Smooth muscle cell (in vitro differentiated cells): Measurements from ENCODE around the gene RPS6KC1. TPM values are rescaled to one million over a fixed set of nuclear protein-coding genes. Genes with fewer than 3 reads are reported as not detected.

Experiments
- DNase-seq: peaks from one replicate; lab custom pipeline; 2025; ENCODE audit not compliant: unreplicated experiment; lab: John Stamatoyannopoulos, UW
- H2AFZ ChIP-seq: fragments of 200-600 bp; sonication (generic); 2 replicates; pipeline ENCODE4 v1.6.0; 2016; ENCODE audit warnings: antibody characterized with exemption, low read depth, mild to moderate bottlenecking
- H3F3A ChIP-seq: fragments of 200-600 bp; sonication (generic); 2 replicates; pipeline ENCODE4 v1.6.0; 2017; ENCODE audit warnings: antibody characterized with exemption, low read depth
- H3K27ac ChIP-seq: fragments of 200-600 bp; sonication (generic); 2 replicates; pipeline ENCODE4 v1.5.1; 2016; ENCODE audit warnings: low read depth, mild to moderate bottlenecking
- H3K27me3 ChIP-seq: fragments of 200-600 bp; sonication (generic); 2 replicates; pipeline ENCODE4 v1.6.1; 2016; ENCODE audit warnings: low read depth, mild to moderate bottlenecking
- H3K36me3 ChIP-seq: fragments of 200-600 bp; sonication (generic); 2 replicates; pipeline ENCODE4 v1.5.1; 2016; ENCODE audit warnings: low read depth
- H3K4me1 ChIP-seq: fragments of 200-600 bp; sonication (generic); 2 replicates; pipeline ENCODE4 v1.5.1; 2016; ENCODE audit warnings: low read depth
- H3K4me2 ChIP-seq: fragments of 200-600 bp; sonication (generic); 2 replicates; pipeline ENCODE4 v1.6.0; 2016; ENCODE audit warnings: mild to moderate bottlenecking
- H3K4me3 ChIP-seq: fragments of 200-600 bp; sonication (generic); 2 replicates; pipeline ENCODE4 v1.5.1; 2016; ENCODE audit warnings: mild to moderate bottlenecking
- H3K79me2 ChIP-seq: fragments of 200-600 bp; sonication (generic); 2 replicates; pipeline ENCODE4 v1.6.0; 2016; ENCODE audit warnings: low read depth, mild to moderate bottlenecking
- H3K9ac ChIP-seq: fragments of 200-600 bp; sonication (generic); 2 replicates; pipeline ENCODE4 v1.6.0; 2016; ENCODE audit warnings: low read depth
- H3K9me3 ChIP-seq: fragments of 200-600 bp; sonication (generic); replicated peaks from 2 replicates; pipeline ENCODE4 v1.5.1; 2016; ENCODE audit warnings: low read depth
- H4K20me1 ChIP-seq: fragments of 200-600 bp; sonication (generic); 2 replicates; pipeline ENCODE4 v1.6.0; 2016; ENCODE audit warnings: low read depth
- WGBS: methylation state at CpG from one replicate; pipeline ENCODE4 v1.1.7; 2016; ENCODE audit warnings: low lambda C conversion rate; 5-methylcytosine and 5-hydroxymethylcytosine counted together
- polyA plus RNA-seq: library from polyadenylated mRNA; unstranded; fragments of >200 nt; fragmentation: Nextera tagmentation; extraction: Ambion mirVana; gene quantifications from 2 replicates; pipeline ENCODE4 v1.2.1, GENCODE V29; 2016
- total RNA-seq: library from RNA; depleted of rRNA; stranded (reverse); fragments of >200 nt; gene quantifications from 2 replicates; pipeline ENCODE4 v1.2.3, GENCODE V29; 2014
- TF ChIP-seq, protein P1 (sequence below): fragments of 200-600 bp; sonication (generic); IDR thresholded peaks from 2 replicates; pipeline ENCODE4 v1.5.1; 2017; ENCODE audit warnings: borderline replicate concordance, mild to moderate bottlenecking, antibody characterized with exemption; ENCODE audit not compliant: insufficient read depth, poor library complexity, severe bottlenecking

The RPS6KC1 gene, protein sequence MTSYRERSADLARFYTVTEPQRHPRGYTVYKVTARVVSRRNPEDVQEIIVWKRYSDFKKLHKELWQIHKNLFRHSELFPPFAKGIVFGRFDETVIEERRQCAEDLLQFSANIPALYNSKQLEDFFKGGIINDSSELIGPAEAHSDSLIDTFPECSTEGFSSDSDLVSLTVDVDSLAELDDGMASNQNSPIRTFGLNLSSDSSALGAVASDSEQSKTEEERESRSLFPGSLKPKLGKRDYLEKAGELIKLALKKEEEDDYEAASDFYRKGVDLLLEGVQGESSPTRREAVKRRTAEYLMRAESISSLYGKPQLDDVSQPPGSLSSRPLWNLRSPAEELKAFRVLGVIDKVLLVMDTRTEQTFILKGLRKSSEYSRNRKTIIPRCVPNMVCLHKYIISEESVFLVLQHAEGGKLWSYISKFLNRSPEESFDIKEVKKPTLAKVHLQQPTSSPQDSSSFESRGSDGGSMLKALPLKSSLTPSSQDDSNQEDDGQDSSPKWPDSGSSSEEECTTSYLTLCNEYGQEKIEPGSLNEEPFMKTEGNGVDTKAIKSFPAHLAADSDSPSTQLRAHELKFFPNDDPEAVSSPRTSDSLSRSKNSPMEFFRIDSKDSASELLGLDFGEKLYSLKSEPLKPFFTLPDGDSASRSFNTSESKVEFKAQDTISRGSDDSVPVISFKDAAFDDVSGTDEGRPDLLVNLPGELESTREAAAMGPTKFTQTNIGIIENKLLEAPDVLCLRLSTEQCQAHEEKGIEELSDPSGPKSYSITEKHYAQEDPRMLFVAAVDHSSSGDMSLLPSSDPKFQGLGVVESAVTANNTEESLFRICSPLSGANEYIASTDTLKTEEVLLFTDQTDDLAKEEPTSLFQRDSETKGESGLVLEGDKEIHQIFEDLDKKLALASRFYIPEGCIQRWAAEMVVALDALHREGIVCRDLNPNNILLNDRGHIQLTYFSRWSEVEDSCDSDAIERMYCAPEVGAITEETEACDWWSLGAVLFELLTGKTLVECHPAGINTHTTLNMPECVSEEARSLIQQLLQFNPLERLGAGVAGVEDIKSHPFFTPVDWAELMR
- total RNA-seq (30.8 and 35.9 TPM in 2 replicates), polyA plus RNA-seq (17.6 and 18.7 TPM in 2 replicates)

DNA sequence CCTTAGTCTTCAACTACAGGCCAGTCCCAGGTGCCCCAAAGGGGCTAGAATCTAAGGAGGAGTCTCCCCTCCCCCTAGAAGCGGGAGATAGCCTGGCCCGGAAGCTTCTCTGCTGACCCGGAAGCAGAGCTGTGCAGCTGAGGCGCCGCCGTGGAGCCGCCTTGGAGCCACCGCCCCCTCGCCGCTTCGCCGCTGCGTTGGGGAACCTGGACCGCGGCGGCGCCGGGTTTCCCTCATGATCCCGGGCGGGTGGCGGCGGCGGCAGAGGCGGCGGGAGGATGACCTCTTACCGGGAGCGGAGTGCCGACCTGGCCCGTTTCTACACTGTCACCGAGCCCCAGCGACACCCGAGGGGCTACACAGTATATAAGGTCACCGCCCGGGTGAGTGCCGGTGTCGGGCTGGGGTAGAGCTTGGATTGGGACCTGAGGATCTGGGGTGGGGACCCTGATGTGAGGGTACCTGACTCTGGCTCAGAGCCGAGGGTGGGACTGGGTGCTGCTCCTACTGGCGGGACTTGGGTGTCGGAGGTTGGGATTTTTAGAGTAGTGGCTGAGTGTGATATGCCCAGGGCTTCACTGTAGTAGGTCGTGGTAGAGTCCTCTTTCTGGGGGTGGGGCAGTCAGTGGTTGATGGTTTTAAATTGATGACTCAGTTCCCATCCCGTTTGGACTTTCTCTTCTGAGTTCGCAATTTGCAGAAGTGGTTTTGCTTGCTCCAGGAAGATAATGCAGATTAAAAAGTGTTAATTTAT lies at the start of gene RPS6KC1:
TSS of gene RPS6KC1 (plus strand) at position 115 of the 754 bp plus-strand sequence. CDS start at position 279, 164 bp downstream.
- TF ChIP-seq, protein P1, sequence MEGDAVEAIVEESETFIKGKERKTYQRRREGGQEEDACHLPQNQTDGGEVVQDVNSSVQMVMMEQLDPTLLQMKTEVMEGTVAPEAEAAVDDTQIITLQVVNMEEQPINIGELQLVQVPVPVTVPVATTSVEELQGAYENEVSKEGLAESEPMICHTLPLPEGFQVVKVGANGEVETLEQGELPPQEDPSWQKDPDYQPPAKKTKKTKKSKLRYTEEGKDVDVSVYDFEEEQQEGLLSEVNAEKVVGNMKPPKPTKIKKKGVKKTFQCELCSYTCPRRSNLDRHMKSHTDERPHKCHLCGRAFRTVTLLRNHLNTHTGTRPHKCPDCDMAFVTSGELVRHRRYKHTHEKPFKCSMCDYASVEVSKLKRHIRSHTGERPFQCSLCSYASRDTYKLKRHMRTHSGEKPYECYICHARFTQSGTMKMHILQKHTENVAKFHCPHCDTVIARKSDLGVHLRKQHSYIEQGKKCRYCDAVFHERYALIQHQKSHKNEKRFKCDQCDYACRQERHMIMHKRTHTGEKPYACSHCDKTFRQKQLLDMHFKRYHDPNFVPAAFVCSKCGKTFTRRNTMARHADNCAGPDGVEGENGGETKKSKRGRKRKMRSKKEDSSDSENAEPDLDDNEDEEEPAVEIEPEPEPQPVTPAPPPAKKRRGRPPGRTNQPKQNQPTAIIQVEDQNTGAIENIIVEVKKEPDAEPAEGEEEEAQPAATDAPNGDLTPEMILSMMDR, result no peak
- Histone ChIP-seq H3K4me1 (peaks cover 7% of the 10 kb centered on the region), H3K9me3 (no peaks in the 10 kb centered on the region), H3K79me2 (peaks cover 47% of the 10 kb centered on the region), H3K27ac (peak within 1 kb of the TSS; percentile 80), H3K36me3 (no peaks in the 10 kb centered on the region), H3K27me3 (no peaks in the 10 kb centered on the region), H3K4me3 (peak within 1 kb of the TSS; percentile 94), H3K4me2 (peak within 1 kb of the TSS; percentile 95), H2AFZ (peak within 1 kb of the TSS; percentile 100), H3F3A (peaks cover 9% of the 10 kb centered on the region), H4K20me1 (peaks cover 44% of the 10 kb centered on the region), H3K9ac (peak within 1 kb of the TSS; percentile 78)
- peak; percentile 54 for DNase-seq
- 1% methylated on average over 38 of the region's 42 CpGs for WGBS

GRCh38 chr1:213003256-213003655 lies 47.8 kb upstream of the RPS6KC1 start:
- Histone ChIP-seq H3K79me2 (no peaks in the 10 kb centered on the region), H3K27me3 (no peaks in the 10 kb centered on the region), H3K4me2 (peak overlapping the region; percentile 53), H3K9ac (no peak overlapping the region), H3K4me3 (no peak overlapping the region), H3K27ac (peak overlapping the region; percentile 47), H4K20me1 (no peaks in the 10 kb centered on the region), H3F3A (peaks cover 6% of the 10 kb centered on the region), H3K36me3 (peaks cover 5% of the 10 kb centered on the region), H2AFZ (no peak overlapping the region), H3K9me3 (no peaks in the 10 kb centered on the region), H3K4me1 (no peaks in the 10 kb centered on the region)
- DNase-seq, result no peak
- WGBS, result 91% methylated on average over 3 of the region's 3 CpGs
- TF ChIP-seq, protein P1, result no peak

DNA sequence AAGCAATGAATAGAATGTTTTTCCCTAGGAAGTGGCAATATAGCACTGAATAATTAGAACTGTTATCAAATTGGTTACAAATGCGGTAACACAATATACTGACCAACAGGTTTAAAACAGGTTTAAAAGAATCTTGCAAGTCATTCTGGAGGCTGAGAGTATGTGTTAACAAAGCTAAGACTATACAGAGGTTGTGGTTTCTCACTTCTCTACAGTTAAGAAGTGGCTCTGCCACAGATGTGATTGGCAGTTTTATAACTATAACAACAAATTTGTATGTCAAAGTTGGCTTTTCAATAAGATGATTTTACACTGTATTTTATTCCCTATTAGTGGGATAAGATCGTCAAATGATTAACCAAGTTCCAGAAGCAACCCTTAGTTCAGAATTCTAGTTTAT lies 42.5 kb upstream of the RPS6KC1 start:
- H3K4me1 ChIP-seq, result no peaks in the 10 kb centered on the region
- H3F3A ChIP-seq, result peaks cover under 1% of the 10 kb centered on the region
- H3K9me3 ChIP-seq, result no peaks in the 10 kb centered on the region
- no peak overlapping the region for H3K4me2 ChIP-seq
- DNase-seq, result no peak
- H3K36me3 ChIP-seq, result peaks cover 5% of the 10 kb centered on the region
- no peak overlapping the region for H3K4me3 ChIP-seq
- no peaks in the 10 kb centered on the region for H4K20me1 ChIP-seq
- H3K27ac ChIP-seq, result no peak overlapping the region
- H3K27me3 ChIP-seq, result no peaks in the 10 kb centered on the region
- no peak overlapping the region for H2AFZ ChIP-seq
- peaks cover 40% of the 10 kb centered on the region for H3K79me2 ChIP-seq
- TF ChIP-seq, protein P1, result no peak
- 92% methylated on average over 2 of the region's 2 CpGs for WGBS
- H3K9ac ChIP-seq, result no peak overlapping the region
